Osteoblast (primary cell): Measurements from ENCODE around the gene GRAMD1B. TPM values are rescaled to one million over a fixed set of nuclear protein-coding genes. Genes with fewer than 3 reads are reported as not detected.

ENCODE experiments used
- DNase-seq: peaks from one replicate; pipeline ENCODE4 v3.0.0; 2011; ENCODE audit warnings: low spot score, mixed read lengths; ENCODE audit not compliant: insufficient read length; ENCODE audit errors: missing footprints
- H2AFZ ChIP-seq: 2 replicates; pipeline ENCODE4 v1.6.0; 2011; ENCODE audit warnings: mild to moderate bottlenecking, low read length
- H3K27ac ChIP-seq: 2 replicates; pipeline ENCODE4 v1.5.1; 2011; ENCODE audit warnings: mild to moderate bottlenecking, low read depth, low read length, moderate library complexity
- H3K27me3 ChIP-seq: 2 replicates; pipeline ENCODE4 v1.6.0; 2012; ENCODE audit warnings: mild to moderate bottlenecking, control low read depth, inconsistent platforms, low read length, moderate library complexity; ENCODE audit not compliant: insufficient read depth
- H3K36me3 ChIP-seq: 2 replicates; pipeline ENCODE4 v1.5.1; 2011; ENCODE audit warnings: mild to moderate bottlenecking, low read length, control low read depth, moderate library complexity; ENCODE audit not compliant: insufficient read depth
- H3K4me1 ChIP-seq: 2 replicates; pipeline ENCODE4 v1.5.1; 2011; ENCODE audit warnings: mild to moderate bottlenecking, low read length, control low read depth, moderate library complexity; ENCODE audit not compliant: insufficient read depth
- H3K4me2 ChIP-seq: 2 replicates; pipeline ENCODE4 v1.6.0; 2011; ENCODE audit warnings: mild to moderate bottlenecking, low read length; ENCODE audit not compliant: insufficient read depth
- H3K4me3 ChIP-seq: fragments of 200-600 bp; sonication (generic); 3 replicates; pipeline ENCODE4 v1.5.1; 2012; ENCODE audit warnings: mild to moderate bottlenecking, low read length, inconsistent platforms; ENCODE audit not compliant: insufficient read depth
- H3K79me2 ChIP-seq: 2 replicates; pipeline ENCODE4 v1.6.0; 2012; ENCODE audit warnings: mild to moderate bottlenecking, low read length, control low read depth, inconsistent platforms; ENCODE audit not compliant: insufficient read depth
- H3K9me3 ChIP-seq: 2 replicates; pipeline ENCODE4 v1.5.1; 2011; ENCODE audit warnings: low read depth, low read length, control low read depth
- H4K20me1 ChIP-seq: 2 replicates; pipeline ENCODE4 v1.6.0; 2012; ENCODE audit warnings: mild to moderate bottlenecking, low read length, control low read depth; ENCODE audit not compliant: insufficient read depth
- CTCF ChIP-seq: IDR thresholded peaks from 2 replicates; pipeline ENCODE4 v1.5.1; 2011; ENCODE audit warnings: mild to moderate bottlenecking, low read depth, low read length, moderate library complexity; ENCODE audit errors: extremely low read depth
- total RNA-seq: library from RNA; depleted of rRNA; stranded (reverse); fragments of >200 nt; gene quantifications from 2 replicates; pipeline ENCODE4 v1.2.3, GENCODE V29; 2012

Gene GRAMD1B
- total RNA-seq, 1 donor, result 15.2 TPM

DNA sequence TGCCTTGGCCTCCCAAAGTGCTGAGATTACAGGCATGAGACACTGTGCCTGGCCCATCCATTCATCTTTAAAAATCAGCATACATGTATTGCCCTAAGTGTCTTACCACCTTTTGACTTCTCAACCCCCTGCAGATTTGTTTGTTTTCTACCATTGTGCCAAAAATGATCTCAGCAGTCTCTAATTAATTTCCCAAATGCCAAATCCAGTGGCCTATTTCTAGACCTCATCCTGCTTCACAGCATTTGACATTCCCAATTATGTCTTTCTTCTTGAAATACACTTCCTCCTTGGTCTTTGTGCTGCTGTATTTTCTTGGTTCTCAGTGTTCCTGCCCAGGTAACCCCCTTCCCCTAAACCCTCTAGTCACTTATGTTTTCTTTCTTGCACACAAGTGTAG lies 46.0 kb upstream of the GRAMD1B start:
- no peak for DNase-seq
- H3K9me3 ChIP-seq, result no peaks in the 10 kb centered on the region

DNA sequence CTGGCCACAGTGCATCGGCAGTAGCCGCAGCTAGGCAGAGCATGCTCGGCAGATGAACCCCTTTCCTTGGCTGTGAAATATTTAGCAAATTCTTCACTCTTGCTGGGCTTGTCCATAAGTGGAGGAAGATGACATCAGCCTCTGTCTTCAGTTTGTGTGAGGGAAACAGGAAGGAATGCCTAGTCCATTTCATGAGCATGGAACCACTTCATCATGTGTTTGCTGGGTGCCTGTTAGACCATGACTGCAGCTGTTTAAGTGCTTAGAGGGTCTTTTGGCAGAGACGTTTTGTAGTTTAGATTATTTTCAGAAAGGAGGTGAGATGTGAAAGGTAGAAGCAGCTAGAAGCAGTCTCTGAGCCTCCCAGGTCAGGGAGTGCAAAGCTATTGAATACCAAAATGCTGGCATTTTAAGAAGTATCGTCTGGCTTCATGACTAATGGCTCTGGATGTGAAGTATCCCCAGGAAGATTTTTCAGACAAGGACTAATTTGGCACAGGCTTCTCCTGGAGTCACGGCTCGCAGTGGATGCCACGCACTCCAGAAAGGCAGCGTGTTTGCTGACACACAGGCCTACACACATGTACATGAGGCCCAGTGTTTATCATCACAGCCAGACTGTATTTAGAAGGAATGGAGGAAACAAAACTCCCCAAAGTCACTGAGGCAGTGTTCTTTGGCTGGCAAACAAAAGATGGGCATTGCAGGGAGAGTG lies 43.1 kb upstream of the GRAMD1B start:
- Histone ChIP-seq H4K20me1 (no peaks in the 10 kb centered on the region), H2AFZ (peak overlapping the region; percentile 54), H3K27ac (no peak overlapping the region), H3K4me3 (no peak overlapping the region), H3K36me3 (no peaks in the 10 kb centered on the region), H3K4me2 (no peak overlapping the region), H3K4me1 (no peaks in the 10 kb centered on the region), H3K9me3 (no peaks in the 10 kb centered on the region), H3K79me2 (no peaks in the 10 kb centered on the region), H3K27me3 (peaks cover 34% of the 10 kb centered on the region)
- TF ChIP-seq CTCF, result no peak
- no peak for DNase-seq

More for the DNA sequence above, 46.0 kb upstream of the GRAMD1B start:
- Histone ChIP-seq H3K36me3 (no peaks in the 10 kb centered on the region), H4K20me1 (no peaks in the 10 kb centered on the region), H3K27me3 (peaks cover 60% of the 10 kb centered on the region), H3K79me2 (no peaks in the 10 kb centered on the region), H3K4me1 (no peaks in the 10 kb centered on the region), H2AFZ (no peak overlapping the region), H3K4me2 (no peak overlapping the region), H3K4me3 (no peak overlapping the region), H3K27ac (no peak overlapping the region)
- TF ChIP-seq CTCF, result no peak

DNA sequence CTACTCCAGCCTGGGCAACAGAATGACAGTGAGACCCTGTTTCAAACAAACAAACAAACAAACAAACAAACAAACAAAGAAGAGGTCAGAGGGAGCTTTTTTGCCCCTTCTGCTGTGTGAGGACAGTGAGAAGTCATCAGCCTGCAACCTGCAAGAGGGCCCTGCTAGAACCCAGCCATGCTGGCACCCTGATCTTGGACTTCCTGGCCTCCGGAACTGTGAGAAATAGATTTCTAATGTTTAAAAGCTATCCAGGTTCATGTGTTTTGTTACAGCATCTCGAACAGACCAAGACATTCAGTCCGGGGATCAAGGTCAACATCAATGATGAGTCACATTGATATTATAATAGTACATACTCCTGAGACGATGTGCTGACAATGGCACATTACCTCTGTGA lies 41.4 kb upstream of the GRAMD1B start:
- Histone ChIP-seq H3K79me2 (no peaks in the 10 kb centered on the region), H3K27ac (no peak overlapping the region), H2AFZ (no peak overlapping the region), H3K36me3 (no peaks in the 10 kb centered on the region), H3K4me1 (no peaks in the 10 kb centered on the region), H3K4me3 (no peak overlapping the region), H3K4me2 (no peak overlapping the region), H3K9me3 (no peaks in the 10 kb centered on the region), H4K20me1 (no peaks in the 10 kb centered on the region), H3K27me3 (peaks cover 31% of the 10 kb centered on the region)
- DNase-seq, result no peak
- TF ChIP-seq CTCF, result no peak

- no peak overlapping the region for H3K27ac ChIP-seq
- H2AFZ ChIP-seq, result no peak overlapping the region
- no peaks in the 10 kb centered on the region for H3K36me3 ChIP-seq
- no peak for TF ChIP-seq CTCF
- no peaks in the 10 kb centered on the region for H3K79me2 ChIP-seq
- peaks cover 30% of the 10 kb centered on the region for H3K27me3 ChIP-seq
- H3K4me2 ChIP-seq, result no peak overlapping the region
- no peak overlapping the region for H3K4me3 ChIP-seq
- H3K4me1 ChIP-seq, result no peaks in the 10 kb centered on the region
- no peaks in the 10 kb centered on the region for H3K9me3 ChIP-seq
- no peaks in the 10 kb centered on the region for H4K20me1 ChIP-seq
- no peak for DNase-seq
Observed at GRCh38 chr11:123390146-123390545, 39.9 kb upstream of the GRAMD1B start.
